Endodermal cell (in vitro differentiated cells): Measurements from ENCODE around the gene PROX2. TPM values are rescaled to one million over a fixed set of nuclear protein-coding genes. Genes with fewer than 3 reads are reported as not detected.

ENCODE experiments used
- DNase-seq: peaks from one replicate; pipeline ENCODE4 v3.0.0-alpha.2; 2017
- H3K27ac ChIP-seq: 2 replicates; pipeline ENCODE4 v1.5.1; 2013; ENCODE audit warnings: mild to moderate bottlenecking, low read depth, low read length, moderate library complexity
- H3K27me3 ChIP-seq: 2 replicates; pipeline ENCODE4 v1.6.1; 2013; ENCODE audit warnings: mild to moderate bottlenecking, low read length, moderate library complexity; ENCODE audit not compliant: insufficient read depth, control insufficient read depth, poor library complexity, severe bottlenecking
- H3K36me3 ChIP-seq: 2 replicates; pipeline ENCODE4 v1.7.0; 2013; ENCODE audit warnings: mild to moderate bottlenecking, low read length, moderate library complexity; ENCODE audit not compliant: control insufficient read depth, insufficient read depth
- H3K4me1 ChIP-seq: one replicate; pipeline ENCODE4 v1.7.0; 2013; ENCODE audit warnings: low read length; ENCODE audit not compliant: control insufficient read depth, insufficient read depth
- H3K4me3 ChIP-seq: 2 replicates; pipeline ENCODE4 v1.5.1; 2013; ENCODE audit warnings: mild to moderate bottlenecking, low read length, moderate library complexity
- H3K9ac ChIP-seq: 2 replicates; pipeline ENCODE4 v1.6.1; 2013; ENCODE audit warnings: mild to moderate bottlenecking, low read length, moderate library complexity; ENCODE audit not compliant: poor library complexity, severe bottlenecking; ENCODE audit errors: extremely low read depth
- H3K9me3 ChIP-seq: 2 replicates; pipeline ENCODE4 v1.6.1; 2013; ENCODE audit warnings: mild to moderate bottlenecking, low read length, moderate library complexity; ENCODE audit not compliant: control insufficient read depth
- H3K27ac Mint-ChIP-seq: 2 replicates; pipeline ENCODE4 v1.8.0; 2020; ENCODE audit warnings: mixed read lengths
- H3K27me3 Mint-ChIP-seq: 2 replicates; pipeline ENCODE4 v1.8.0; 2021; ENCODE audit warnings: mild to moderate bottlenecking, mixed read lengths; ENCODE audit not compliant: insufficient read depth
- H3K36me3 Mint-ChIP-seq: 2 replicates; pipeline ENCODE4 v1.8.0; 2020; ENCODE audit warnings: low read depth, mixed read lengths
- H3K4me1 Mint-ChIP-seq: 2 replicates; pipeline ENCODE4 v1.8.0; 2020; ENCODE audit warnings: mixed read lengths
- H3K4me3 Mint-ChIP-seq: 2 replicates; pipeline ENCODE4 v1.8.0; 2020; ENCODE audit warnings: mild to moderate bottlenecking, moderate library complexity, mixed read lengths
- H3K9me3 Mint-ChIP-seq: 2 replicates; pipeline ENCODE4 v1.8.0; 2020; ENCODE audit warnings: mild to moderate bottlenecking, mixed read lengths
- WGBS, 2 experiments: methylation state at CpG; one replicate each; pipeline versions ENCODE4 v1.1.5 to v1.1.7; 2013; ENCODE audit warnings: missing lambda C conversion rate in 2 of 2, mixed read lengths in 1 of 2; ENCODE audit not compliant: insufficient coverage in 1 of 2, insufficient read length in 1 of 2; 5-methylcytosine and 5-hydroxymethylcytosine counted together
- total RNA-seq, 2 donors: library from RNA; stranded (reverse); fragmentation: NEBNext Ultra II Directional in 1 of 2; extraction: Animal tissue kit (Norgen Biotek cat#: 25700) in 1 of 2; gene quantifications; 2 replicates in 1 of 2; 3 replicates in 1 of 2; pipeline ENCODE4 v1.2.1, GENCODE V29; 2021
- TF ChIP-seq, protein P1 (sequence below): fragments of 200-600 bp; sonication (generic); conservative IDR thresholded peaks from 2 replicates; pipeline ENCODE4 v1.5.0; 2021; ENCODE audit warnings: antibody characterized with exemption, mild to moderate bottlenecking

PROX2 gene
- total RNA-seq, 2 donors from 2014 or later, result not detected

GRCh38 chr14:74906925-74907521, 31.1 kb upstream of the PROX2 start:
- DNase-seq, result peak; percentile 64
- H3K4me1 Mint-ChIP-seq, result peaks cover 8% of the 10 kb centered on the region
- Histone ChIP-seq H3K9ac (no peak overlapping the region), H3K36me3 (peaks cover 36% of the 10 kb centered on the region), H3K27ac (no peak overlapping the region), H3K4me3 (no peak overlapping the region), H3K4me1 (no peaks in the 10 kb centered on the region), H3K27me3 (no peaks in the 10 kb centered on the region), H3K9me3 (no peaks in the 10 kb centered on the region)
- peaks cover 24% of the 10 kb centered on the region for H3K36me3 Mint-ChIP-seq
- H3K4me3 Mint-ChIP-seq, result no peak overlapping the region
- no peaks in the 10 kb centered on the region for H3K9me3 Mint-ChIP-seq
- 94 to 100% methylated on average over 2 to 12 of the region's 12 CpGs for WGBS, 2 experiments
- no peaks in the 10 kb centered on the region for H3K27me3 Mint-ChIP-seq
- H3K27ac Mint-ChIP-seq, result no peak overlapping the region
- TF ChIP-seq, protein P1, sequence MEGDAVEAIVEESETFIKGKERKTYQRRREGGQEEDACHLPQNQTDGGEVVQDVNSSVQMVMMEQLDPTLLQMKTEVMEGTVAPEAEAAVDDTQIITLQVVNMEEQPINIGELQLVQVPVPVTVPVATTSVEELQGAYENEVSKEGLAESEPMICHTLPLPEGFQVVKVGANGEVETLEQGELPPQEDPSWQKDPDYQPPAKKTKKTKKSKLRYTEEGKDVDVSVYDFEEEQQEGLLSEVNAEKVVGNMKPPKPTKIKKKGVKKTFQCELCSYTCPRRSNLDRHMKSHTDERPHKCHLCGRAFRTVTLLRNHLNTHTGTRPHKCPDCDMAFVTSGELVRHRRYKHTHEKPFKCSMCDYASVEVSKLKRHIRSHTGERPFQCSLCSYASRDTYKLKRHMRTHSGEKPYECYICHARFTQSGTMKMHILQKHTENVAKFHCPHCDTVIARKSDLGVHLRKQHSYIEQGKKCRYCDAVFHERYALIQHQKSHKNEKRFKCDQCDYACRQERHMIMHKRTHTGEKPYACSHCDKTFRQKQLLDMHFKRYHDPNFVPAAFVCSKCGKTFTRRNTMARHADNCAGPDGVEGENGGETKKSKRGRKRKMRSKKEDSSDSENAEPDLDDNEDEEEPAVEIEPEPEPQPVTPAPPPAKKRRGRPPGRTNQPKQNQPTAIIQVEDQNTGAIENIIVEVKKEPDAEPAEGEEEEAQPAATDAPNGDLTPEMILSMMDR, result peak; percentile 68

DNA sequence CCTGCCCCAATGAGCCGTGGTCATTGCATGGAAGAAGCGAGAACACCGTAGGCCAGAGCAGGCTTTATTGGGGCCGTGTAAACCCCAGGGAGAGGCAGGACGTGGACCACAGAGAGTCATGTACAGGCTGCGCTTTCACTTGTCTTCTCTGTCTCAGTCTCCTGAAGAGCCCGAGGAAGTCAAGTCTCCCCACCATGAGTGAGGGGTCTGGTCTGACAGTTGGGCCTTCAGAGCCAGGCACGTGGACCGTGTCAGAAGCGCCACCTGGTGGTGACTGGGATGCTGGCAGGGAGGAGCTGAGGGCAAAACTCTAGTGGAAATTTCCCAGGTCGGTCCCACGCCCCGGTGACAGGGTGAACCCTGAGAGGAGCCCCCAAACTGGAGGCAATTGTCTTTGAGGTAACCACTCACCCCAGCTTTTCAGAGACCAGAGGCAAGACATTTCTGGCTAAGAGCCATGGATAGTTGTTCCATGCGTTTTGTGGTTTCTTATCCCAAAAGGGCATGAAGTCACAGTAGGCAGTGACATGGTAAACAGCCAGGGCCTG, 29.7 kb upstream of the PROX2 start:
- Histone ChIP-seq H3K36me3 (peaks cover 50% of the 10 kb centered on the region), H3K27me3 (no peaks in the 10 kb centered on the region), H3K9me3 (no peaks in the 10 kb centered on the region), H3K4me3 (no peak overlapping the region), H3K9ac (no peak overlapping the region), H3K27ac (no peak overlapping the region), H3K4me1 (no peaks in the 10 kb centered on the region)
- TF ChIP-seq, protein P1, result peak; percentile 98
- Mint-ChIP-seq H3K36me3 (peaks cover 37% of the 10 kb centered on the region), H3K9me3 (no peaks in the 10 kb centered on the region), H3K4me1 (peaks cover 8% of the 10 kb centered on the region), H3K27me3 (no peaks in the 10 kb centered on the region), H3K4me3 (no peak overlapping the region), H3K27ac (no peak overlapping the region)
- DNase-seq, result peak; percentile 91
- WGBS, 2 experiments, result 68 to 70% methylated on average over 14 of the region's 14 CpGs

- H3K27ac Mint-ChIP-seq, result no peak overlapping the region
- H3K4me1 Mint-ChIP-seq, result peaks cover 8% of the 10 kb centered on the region
- H3K36me3 ChIP-seq, result peaks cover 58% of the 10 kb centered on the region
- no peak overlapping the region for H3K4me3 Mint-ChIP-seq
- H3K9me3 ChIP-seq, result no peaks in the 10 kb centered on the region
- H3K4me1 ChIP-seq, result no peaks in the 10 kb centered on the region
- no peak for DNase-seq
- WGBS, 2 experiments, result 93 to 94% methylated on average over 6 of the region's 6 CpGs
- no peaks in the 10 kb centered on the region for H3K9me3 Mint-ChIP-seq
- H3K27me3 ChIP-seq, result no peaks in the 10 kb centered on the region
- no peak overlapping the region for H3K27ac ChIP-seq
- TF ChIP-seq, protein P1, result no peak
- no peak overlapping the region for H3K4me3 ChIP-seq
- H3K27me3 Mint-ChIP-seq, result no peaks in the 10 kb centered on the region
- H3K36me3 Mint-ChIP-seq, result peaks cover 45% of the 10 kb centered on the region
- no peak overlapping the region for H3K9ac ChIP-seq
Measured at GRCh38 chr14:74904635-74905503, 28.9 kb upstream of the PROX2 start.
